ENCODE measurements around the gene RC3H2. TPM values are rescaled to one million over a fixed set of nuclear protein-coding genes. Genes with fewer than 3 reads are reported as not detected.
"Not testable (repeated sequence)": the region's sequence is repeated elsewhere in the genome, so short reads cannot be mapped to it uniquely, and the experiment has no call there.

Gene RC3H2
- total RNA-seq, 3 donors from 2014 or later (not counting 1 experiment from before 2014, with no cell fraction given), result 74.0 to 78.8 (median 77.3) TPM

- no peak overlapping the region for H3K4me3 ChIP-seq (ENCODE audit: low read length)
- peaks cover 0 to 5% of the 10 kb centered on the region in 2 donors for H3K4me1 Mint-ChIP-seq
- H3K9me3 ChIP-seq (ENCODE audit: control insufficient read depth, insufficient read depth, low read length), result no peaks in the 10 kb centered on the region
- WGBS (ENCODE audit: insufficient coverage), result 100% methylated on average over 1 of the region's 2 CpGs
- intact Hi-C loops (cut with micrococcal nuclease), result no loop called here
- H3K27me3 ChIP-seq (ENCODE audit: control insufficient read depth, insufficient read depth, low read length), result no peaks in the 10 kb centered on the region
- no peaks in the 10 kb centered on the region for H3K4me1 ChIP-seq (ENCODE audit: control insufficient read depth, insufficient read depth, low read length)
- no peaks in the 10 kb centered on the region for H3K9me3 Mint-ChIP-seq
- H3K27me3 Mint-ChIP-seq (ENCODE audit: low read depth in 2 of 2), result no peaks in the 10 kb centered on the region
- DNase-seq (no peak), ATAC-seq (no peak)
- H3K27ac ChIP-seq (ENCODE audit: low read length), result no peak overlapping the region
- peaks cover 88% of the 10 kb centered on the region for H3K36me3 ChIP-seq (ENCODE audit: control insufficient read depth, insufficient read depth, low read length)
- no peak overlapping the region for H3K4me3 Mint-ChIP-seq
- H3K36me3 Mint-ChIP-seq, result peaks cover 38% of the 10 kb centered on the region
- no peak for TF ChIP-seq CTCF (IDR thresholded peaks at IDR 0.05)
- H3K27ac Mint-ChIP-seq, result no peak overlapping the region
These were observed 25.7 kb downstream of the RC3H2 start for GRCh38 chr9:122879443-122879842.

- Histone ChIP-seq H3K4me1 (ENCODE audit: control insufficient read depth, insufficient read depth, low read length) (no peaks in the 10 kb centered on the region), H3K27ac (ENCODE audit: low read length) (no peak overlapping the region), H3K27me3 (ENCODE audit: control insufficient read depth, insufficient read depth, low read length) (no peaks in the 10 kb centered on the region), H3K4me3 (ENCODE audit: low read length) (no peak overlapping the region), H3K9me3 (ENCODE audit: control insufficient read depth, insufficient read depth, low read length) (no peaks in the 10 kb centered on the region), H3K36me3 (ENCODE audit: control insufficient read depth, insufficient read depth, low read length) (peaks cover 84% of the 10 kb centered on the region)
- intact Hi-C loops (cut with micrococcal nuclease), result no loop called here
- H3K4me1 Mint-ChIP-seq, result peaks cover 0 to 15% of the 10 kb centered on the region in 2 donors
- H3K27me3 Mint-ChIP-seq (ENCODE audit: low read depth in 2 of 2), result no peaks in the 10 kb centered on the region
- no peaks in the 10 kb centered on the region for H3K9me3 Mint-ChIP-seq
- 93% methylated on average over 1 of the region's 1 CpG for WGBS (ENCODE audit: insufficient coverage)
- peaks cover 35% of the 10 kb centered on the region for H3K36me3 Mint-ChIP-seq
- ATAC-seq (no peak), DNase-seq (no peak)
- no peak overlapping the region for H3K4me3 Mint-ChIP-seq
- TF ChIP-seq CTCF (IDR thresholded peaks at IDR 0.05), result no peak
- H3K27ac Mint-ChIP-seq, result peak overlapping the region; percentile 10 to 29
These were observed 29.6 kb downstream of the RC3H2 start for GRCh38 chr9:122875523-122875922.

GRCh38 chr9:122867276-122867675, 37.9 kb downstream of the RC3H2 start:
- H3K4me3 Mint-ChIP-seq; H3K27ac ChIP-seq (ENCODE audit: low read length); H3K27me3 ChIP-seq (ENCODE audit: control insufficient read depth, insufficient read depth, low read length); H3K9me3 ChIP-seq (ENCODE audit: control insufficient read depth, insufficient read depth, low read length); H3K4me1 ChIP-seq (ENCODE audit: control insufficient read depth, insufficient read depth, low read length); H3K27ac Mint-ChIP-seq; H3K4me3 ChIP-seq (ENCODE audit: low read length); DNase-seq; H3K27me3 Mint-ChIP-seq (ENCODE audit: low read depth in 2 of 2); H3K9me3 Mint-ChIP-seq; intact Hi-C loops (cut with micrococcal nuclease); ATAC-seq: not testable (repeated sequence)
- H3K36me3 ChIP-seq (ENCODE audit: control insufficient read depth, insufficient read depth, low read length), result peaks cover 22% of the 10 kb centered on the region
- peaks cover 10% of the 10 kb centered on the region for H3K36me3 Mint-ChIP-seq
- WGBS (ENCODE audit: insufficient coverage), result 98% methylated on average over 6 of the region's 27 CpGs
- H3K4me1 Mint-ChIP-seq, result peaks cover 0 to 10% of the 10 kb centered on the region in 2 donors

GRCh38 chr9:122866079-122866478, 39.1 kb downstream of the RC3H2 start:
- Histone ChIP-seq H3K27me3 (ENCODE audit: control insufficient read depth, insufficient read depth, low read length) (no peaks in the 10 kb centered on the region), H3K27ac (ENCODE audit: low read length) (no peak overlapping the region), H3K4me1 (ENCODE audit: control insufficient read depth, insufficient read depth, low read length) (no peaks in the 10 kb centered on the region), H3K9me3 (ENCODE audit: control insufficient read depth, insufficient read depth, low read length) (no peaks in the 10 kb centered on the region), H3K36me3 (ENCODE audit: control insufficient read depth, insufficient read depth, low read length) (peaks cover 15% of the 10 kb centered on the region), H3K4me3 (ENCODE audit: low read length) (no peak overlapping the region)
- peak overlapping the region in 1 of 2 donors; percentile 42 for H3K27ac Mint-ChIP-seq
- H3K4me1 Mint-ChIP-seq, result peaks cover 0 to 3% of the 10 kb centered on the region in 2 donors
- H3K4me3 Mint-ChIP-seq, result no peak overlapping the region
- no peak for TF ChIP-seq CTCF (IDR thresholded peaks at IDR 0.05)
- no peak for ATAC-seq
- H3K9me3 Mint-ChIP-seq, result no peaks in the 10 kb centered on the region
- no peaks in the 10 kb centered on the region for H3K36me3 Mint-ChIP-seq
- H3K27me3 Mint-ChIP-seq (ENCODE audit: low read depth in 2 of 2), result no peaks in the 10 kb centered on the region
- WGBS (ENCODE audit: insufficient coverage), result no CpG with 5 or more reads among the region's 5 CpGs
- DNase-seq, result no peak
- intact Hi-C loops (cut with micrococcal nuclease), result no loop called here
